Fibroblast of skin of back (primary cell): ENCODE results near the gene METRNL.
A peak's percentile ranks its signal among the peaks of the same experiment; 100 is the strongest.

Experiments used
- DNase-seq: peaks from one replicate; pipeline ENCODE4 v3.0.0-alpha.2; 2013

The METRNL gene

DNA sequence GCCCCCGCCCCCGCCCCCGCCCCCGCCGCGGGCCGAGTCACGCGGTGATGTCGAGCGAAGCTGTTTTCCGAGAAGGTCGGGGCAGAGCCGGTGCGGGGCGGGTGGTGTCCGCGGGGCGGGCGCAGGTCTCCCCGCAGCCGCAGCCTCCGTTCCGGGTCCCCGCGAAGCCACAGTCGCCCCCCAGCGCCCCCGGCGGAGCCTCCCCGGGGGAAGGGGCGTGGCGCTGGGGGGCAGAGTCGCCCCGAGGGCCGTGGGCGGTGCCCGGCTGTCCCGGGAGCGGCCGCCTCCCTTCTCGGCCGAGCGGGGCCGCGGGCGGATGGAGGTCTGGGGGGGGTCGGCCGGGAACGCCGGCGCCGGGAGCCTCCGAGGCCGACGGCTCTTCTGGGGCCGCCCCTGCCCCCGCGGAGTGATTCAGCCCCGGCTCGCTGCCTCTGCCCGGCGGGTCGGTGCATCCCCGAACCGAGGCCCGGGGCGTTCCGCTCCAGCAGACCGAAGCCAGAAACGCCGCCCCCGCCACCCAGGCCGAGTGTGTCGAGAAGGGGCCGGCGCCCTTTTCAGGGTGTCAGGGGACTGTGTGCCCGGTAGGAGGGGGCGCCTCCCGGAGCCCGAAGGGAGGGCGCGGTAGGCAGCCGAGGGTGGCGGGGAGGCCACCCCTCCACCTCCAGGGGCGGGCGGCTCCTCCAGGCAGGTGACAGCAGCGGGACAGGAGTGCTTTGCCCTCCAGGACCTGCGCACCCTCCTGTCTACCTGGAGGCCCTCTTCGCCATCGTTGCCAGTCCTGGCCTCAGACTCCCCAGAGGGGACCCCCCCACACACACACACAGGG, 1.7 kb downstream of the METRNL start:
- peak; percentile 35 for DNase-seq

GRCh38 chr17:83081684-83082201, 2.3 kb downstream of the METRNL start:
- no peak for DNase-seq

DNA sequence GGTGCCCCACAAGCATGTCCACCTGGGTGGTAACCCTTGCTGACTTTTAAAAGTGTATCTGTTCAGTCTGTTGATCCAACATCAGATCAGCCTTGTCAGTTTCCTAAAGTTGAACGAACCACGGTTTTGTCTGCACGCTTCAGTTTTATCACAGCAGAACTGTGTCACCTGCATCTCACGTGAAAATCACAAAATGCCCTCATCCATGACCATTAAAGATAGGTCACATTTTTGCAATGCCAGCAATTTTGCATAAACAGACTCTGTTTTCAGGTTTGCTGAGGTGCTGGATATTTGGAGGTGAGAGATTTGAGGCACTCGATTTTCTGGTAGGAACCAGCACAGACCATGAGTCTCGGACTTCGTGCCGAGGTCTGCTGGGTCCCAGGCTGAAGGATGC, 3.0 kb downstream of the METRNL start:
- no peak for DNase-seq

- DNase-seq: no peak
Measured at GRCh38 chr17:83082909-83083367, 3.5 kb downstream of the METRNL start.

DNA sequence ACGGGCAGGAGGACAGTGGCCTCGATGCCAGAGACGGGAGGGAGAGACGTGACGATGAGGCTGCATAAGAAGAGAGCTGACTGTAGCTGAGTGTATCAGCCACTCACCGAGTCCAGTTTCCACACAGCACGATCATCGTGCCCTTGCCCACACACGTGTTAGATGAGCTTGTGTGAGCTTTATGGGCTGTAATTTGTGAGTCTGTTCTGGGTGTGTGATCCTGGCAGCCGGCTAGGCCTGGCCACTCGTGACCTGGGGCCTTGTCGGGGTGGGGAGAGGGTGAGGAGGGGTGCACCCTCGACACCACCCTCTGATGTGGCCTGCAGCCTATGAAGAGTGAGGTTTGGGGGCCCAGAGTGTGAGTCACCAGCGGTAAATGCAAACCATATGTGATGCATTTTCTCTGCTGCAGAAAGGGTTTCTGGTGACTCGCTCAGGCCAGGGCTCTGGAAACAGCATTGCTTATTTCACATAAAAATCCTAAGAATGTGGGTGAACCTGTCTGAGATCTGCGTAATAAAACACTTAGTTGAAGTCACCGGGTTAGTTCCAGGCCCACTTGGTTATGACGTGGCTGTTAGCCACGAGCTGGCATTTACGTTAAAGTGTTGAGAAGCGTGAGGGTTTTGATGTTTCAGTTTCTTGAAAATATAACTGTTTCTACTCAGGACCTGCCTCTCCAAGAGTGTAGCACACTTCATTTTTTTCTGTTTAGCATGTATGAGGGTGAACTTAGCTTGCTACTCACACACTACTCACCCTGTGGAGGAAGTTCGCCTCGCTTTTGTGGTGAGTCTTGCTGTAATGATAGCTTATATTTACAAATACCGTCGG, 4.2 kb downstream of the METRNL start:
- DNase-seq: peak; percentile 95

- DNase-seq: no peak
Measured at GRCh38 chr17:83084214-83084613, 4.8 kb downstream of the METRNL start.

GRCh38 chr17:83084621-83085056, 5.2 kb downstream of the METRNL start:
- no peak for DNase-seq

- no peak for DNase-seq
Measured at GRCh38 chr17:83085103-83085502, 5.7 kb downstream of the METRNL start.

DNA sequence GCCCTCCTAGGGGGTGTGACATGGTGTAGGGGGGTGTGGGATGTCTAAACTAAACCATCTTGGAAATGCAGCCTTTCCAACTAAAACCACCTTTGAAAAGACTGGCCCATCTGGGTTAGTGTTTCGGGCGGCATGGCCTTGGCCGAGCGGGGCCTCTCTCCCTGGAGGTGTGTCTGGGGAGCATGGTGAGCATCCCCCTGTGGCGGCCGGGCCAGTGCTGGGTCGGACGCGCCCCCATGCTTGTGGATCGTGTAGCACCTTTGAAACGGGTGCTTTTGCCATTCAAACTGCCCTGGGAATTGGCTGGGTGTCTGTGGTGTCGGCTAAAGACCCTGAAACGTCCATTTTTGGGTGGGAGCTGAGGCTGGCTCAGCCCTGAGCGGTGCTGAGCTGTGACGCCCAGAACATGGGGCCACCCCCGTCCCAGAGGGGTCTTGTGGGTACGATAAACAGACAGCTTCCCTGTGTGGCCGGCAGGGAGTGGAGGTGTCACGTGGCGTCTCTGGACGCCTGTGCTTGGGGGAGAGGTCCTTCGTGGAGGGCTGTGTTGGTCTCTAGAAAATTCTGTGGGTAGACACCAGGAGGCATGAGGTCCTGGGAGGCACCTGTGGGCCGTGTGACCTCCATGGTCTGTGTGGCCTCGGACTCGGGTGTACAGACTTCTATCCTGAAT, 6.3 kb downstream of the METRNL start:
- DNase-seq: no peak

- DNase-seq: no peak
Measured at GRCh38 chr17:83086199-83086880, 6.9 kb downstream of the METRNL start.

GRCh38 chr17:83086907-83087787, 7.7 kb downstream of the METRNL start:
- no peak for DNase-seq

- DNase-seq: no peak
Measured at GRCh38 chr17:83087788-83088360, 8.5 kb downstream of the METRNL start.

- DNase-seq: no peak
Measured at GRCh38 chr17:83088451-83088850, 9.0 kb downstream of the METRNL start.

DNA sequence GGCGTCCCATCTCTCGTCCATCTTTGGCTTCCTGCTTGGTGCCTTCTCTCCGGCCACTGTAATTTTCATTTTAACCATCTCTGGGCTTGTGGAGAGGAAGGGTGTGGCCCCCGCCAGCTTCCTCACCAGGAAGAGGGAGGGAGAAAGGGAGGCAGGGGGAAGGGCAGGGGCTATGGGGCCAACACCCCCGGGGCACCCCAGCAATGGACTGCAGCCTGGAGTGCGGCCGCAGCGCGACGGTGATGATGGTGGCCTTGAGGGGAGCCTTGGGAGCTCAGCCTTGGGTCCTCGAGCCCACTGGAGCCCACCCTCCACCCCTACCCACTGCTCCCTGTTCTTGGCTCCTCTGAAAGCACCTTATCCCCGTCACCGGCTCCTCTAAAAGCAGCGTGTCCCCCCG, 9.5 kb downstream of the METRNL start:
- no peak for DNase-seq

DNA sequence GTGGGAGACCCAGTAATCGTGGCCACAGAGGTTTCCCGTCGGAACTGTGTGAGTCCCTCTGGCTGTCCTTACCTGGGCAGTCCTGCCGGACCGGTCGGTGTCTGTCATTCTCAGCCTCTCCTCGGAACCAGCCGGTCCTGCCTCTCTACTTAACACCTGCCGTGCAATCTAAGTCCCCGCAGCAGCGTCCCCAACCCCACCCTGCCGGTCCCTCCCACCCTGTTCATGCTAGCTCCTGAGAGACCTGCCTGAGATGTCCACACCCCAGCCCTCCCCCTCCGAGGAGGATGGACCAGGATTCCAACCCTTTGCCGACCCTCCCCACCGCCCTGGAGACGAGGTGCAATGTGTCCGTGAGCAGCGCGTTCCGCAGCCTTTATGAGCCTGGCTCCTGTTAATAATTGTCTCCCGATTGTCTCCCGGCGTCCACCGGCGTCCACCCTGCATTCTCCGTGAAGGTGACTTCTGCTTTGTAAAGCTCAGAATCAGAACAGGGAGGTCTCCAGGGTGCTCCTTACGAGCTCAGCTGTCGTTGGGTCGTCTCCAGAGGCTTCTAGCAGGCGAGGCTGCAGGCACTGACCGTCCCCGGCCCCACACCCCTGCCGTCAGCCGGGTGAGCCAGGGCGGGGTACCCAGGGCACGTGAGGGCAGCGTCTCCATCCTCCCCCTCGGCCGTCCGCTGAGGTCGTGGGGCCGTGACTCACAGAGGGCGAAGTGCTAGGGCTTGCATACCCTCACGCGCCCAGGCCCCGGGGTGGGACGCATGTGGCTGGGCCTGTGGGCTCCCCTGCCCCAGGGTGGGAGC, 10.1 kb downstream of the METRNL start:
- DNase-seq: no peak

- no peak for DNase-seq
Measured at GRCh38 chr17:83090444-83091256, 11.2 kb downstream of the METRNL start.

DNA sequence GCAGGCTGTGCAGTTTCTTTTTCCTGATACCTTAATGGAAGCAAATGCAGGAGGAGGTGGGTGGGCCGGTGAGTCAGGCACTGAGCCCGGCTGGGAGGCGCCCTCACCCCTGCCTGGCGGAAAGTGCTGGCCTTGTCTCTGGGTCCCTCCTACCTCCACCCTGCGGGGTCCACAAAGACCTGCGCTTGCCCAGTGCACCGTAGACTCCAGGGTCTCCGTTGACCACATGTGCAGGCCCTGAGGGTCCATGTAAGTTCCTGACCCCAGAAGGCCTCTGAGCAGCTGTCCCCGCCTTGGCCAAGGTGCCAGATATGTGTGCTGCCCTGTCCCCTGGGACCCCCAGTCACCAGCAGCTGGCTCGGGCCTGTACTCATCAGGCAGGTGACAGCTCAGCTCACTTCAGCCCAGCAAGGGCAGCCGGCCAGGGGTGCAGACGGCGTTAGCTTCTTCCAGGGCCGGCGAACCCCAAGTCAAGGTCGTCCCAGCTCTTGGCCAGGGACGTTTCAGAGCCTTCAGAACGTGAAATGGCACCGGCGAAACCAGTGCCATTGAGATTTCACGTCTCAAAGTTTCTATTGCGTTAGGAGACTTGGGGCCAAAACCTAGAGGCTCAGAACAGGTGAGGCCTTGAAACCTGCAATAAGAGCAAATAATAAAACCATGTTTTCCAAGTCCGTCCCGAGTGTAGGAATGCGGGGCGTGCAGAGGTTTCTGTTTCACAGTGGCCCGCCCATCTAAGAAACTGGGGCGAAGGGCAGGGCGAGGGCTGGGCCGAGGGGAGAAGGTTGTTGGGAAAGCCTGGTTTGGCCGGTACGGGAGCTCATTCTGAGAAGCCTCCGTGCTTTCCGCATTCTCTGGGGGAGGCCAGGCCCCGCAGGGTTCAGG, 12.1 kb downstream of the METRNL start:
- DNase-seq: no peak

GRCh38 chr17:83092186-83092585, 12.8 kb downstream of the METRNL start:
- DNase-seq: no peak
